ENCODE results near the gene TTC34.
"Not testable (repeated sequence)": the region's sequence is repeated elsewhere in the genome, so short reads cannot be mapped to it uniquely, and the experiment has no call there.

Gene TTC34

GRCh38 chr1:2682879-2683278 is 118.6 kb downstream of the TTC34 start:
- not testable (repeated sequence) for DNase-seq (ENCODE audit: low read depth in 2 of 2)

- DNase-seq (ENCODE audit: low read depth in 2 of 2): not testable (repeated sequence)
These were observed 124.8 kb downstream of the TTC34 start for GRCh38 chr1:2676726-2677125.

GRCh38 chr1:2671656-2672055 is 129.8 kb downstream of the TTC34 start:
- not testable (repeated sequence) for DNase-seq (ENCODE audit: low read depth in 2 of 2)

GRCh38 chr1:2659806-2660205 is 141.7 kb downstream of the TTC34 start:
- DNase-seq (ENCODE audit: low read depth in 2 of 2): not testable (repeated sequence)

GRCh38 chr1:2657909-2658308 is 143.6 kb downstream of the TTC34 start:
- not testable (repeated sequence) for DNase-seq (ENCODE audit: low read depth in 2 of 2)

GRCh38 chr1:2657124-2657523 is 144.4 kb downstream of the TTC34 start:
- not testable (repeated sequence) for DNase-seq (ENCODE audit: low read depth in 2 of 2)

GRCh38 chr1:2655598-2656434 is 145.7 kb downstream of the TTC34 start:
- not testable (repeated sequence) for DNase-seq (ENCODE audit: low read depth in 2 of 2)

- not testable (repeated sequence) for DNase-seq (ENCODE audit: low read depth in 2 of 2)
These were observed 147.0 kb downstream of the TTC34 start for GRCh38 chr1:2654443-2654948.

GRCh38 chr1:2653741-2654442 is 147.6 kb downstream of the TTC34 start:
- not testable (repeated sequence) for DNase-seq (ENCODE audit: low read depth in 2 of 2)

- not testable (repeated sequence) for DNase-seq (ENCODE audit: low read depth in 2 of 2)
These were observed 148.4 kb downstream of the TTC34 start for GRCh38 chr1:2652926-2653571.

GRCh38 chr1:2652152-2652925 is 149.2 kb downstream of the TTC34 start:
- not testable (repeated sequence) for DNase-seq (ENCODE audit: low read depth in 2 of 2)

GRCh38 chr1:2650967-2651645 is 150.4 kb downstream of the TTC34 start:
- DNase-seq (ENCODE audit: low read depth in 2 of 2): no peak

GRCh38 chr1:2646837-2647236 is 154.7 kb downstream of the TTC34 start:
- DNase-seq (ENCODE audit: low read depth in 2 of 2): no peak

- DNase-seq (ENCODE audit: low read depth in 2 of 2): no peak
These were observed 155.7 kb downstream of the TTC34 start for GRCh38 chr1:2645776-2646175.

- no peak for DNase-seq (ENCODE audit: low read depth in 2 of 2)
These were observed 156.3 kb downstream of the TTC34 start for GRCh38 chr1:2645143-2645542.

GRCh38 chr1:2644591-2645101 is 156.8 kb downstream of the TTC34 start:
- DNase-seq (ENCODE audit: low read depth in 2 of 2): no peak

GRCh38 chr1:2644171-2644570 is 157.3 kb downstream of the TTC34 start:
- DNase-seq (ENCODE audit: low read depth in 2 of 2): no peak

- no peak for DNase-seq (ENCODE audit: low read depth in 2 of 2)
These were observed 157.9 kb downstream of the TTC34 start for GRCh38 chr1:2643414-2644077.

GRCh38 chr1:2642560-2643413 is 158.7 kb downstream of the TTC34 start:
- peak; percentile 90 to 92 for DNase-seq (ENCODE audit: low read depth in 2 of 2)

Measured in stimulated activated CD8-positive, alpha-beta memory T cell treated with anti-CD3 and anti-CD28 coated beads, Interleukin-2, amount 100 ng/mL, for 1 hour (primary cell).